ENCODE results near the gene MEX3C. TPM values are rescaled to one million over a fixed set of nuclear protein-coding genes. Genes with fewer than 3 reads are reported as not detected.

The MEX3C gene
- total and polyA plus RNA-seq, 2 donors from 2014 or later: 9.5 to 36.6 TPM

GRCh38 chr18:51171223-51171622 is 26.3 kb downstream of the MEX3C start:
- Histone ChIP-seq H3K4me3 (ENCODE audit: low read length in 3 of 3) (no peak overlapping the region), H3K36me3 (ENCODE audit: control insufficient read depth in 2 of 3, insufficient read depth in 3 of 3, low read length in 3 of 3) (peaks cover 0 to 4% (median 0%) of the 10 kb centered on the region in 3 donors), H3K9me3 (ENCODE audit: control insufficient read depth in 2 of 3, insufficient read depth in 1 of 3, low read length in 3 of 3) (no peaks in the 10 kb centered on the region), H3K27me3 (ENCODE audit: control insufficient read depth, insufficient read depth, low read length) (no peaks in the 10 kb centered on the region), H3K4me1 (ENCODE audit: control insufficient read depth in 2 of 3, insufficient read depth in 2 of 3, low read depth in 1 of 3, low read length in 3 of 3) (no peaks in the 10 kb centered on the region), H3K27ac (ENCODE audit: low read depth in 2 of 2, low read length in 2 of 2) (no peak overlapping the region), H3K9ac (ENCODE audit: low read length in 3 of 3) (no peak overlapping the region)
- no peak for DNase-seq
- intact Hi-C loops (cut with DNase I): no loop called here
- TF ChIP-seq CTCF (IDR thresholded peaks at IDR 0.05; ENCODE audit: borderline replicate concordance, extremely low read depth, insufficient read depth): no peak
- FAIRE-seq: no peak

- no peaks in the 10 kb centered on the region for H3K9me3 ChIP-seq (ENCODE audit: control insufficient read depth in 2 of 3, insufficient read depth in 1 of 3, low read length in 3 of 3)
- intact Hi-C loops (cut with DNase I): no loop called here
- no peak overlapping the region for H3K9ac ChIP-seq (ENCODE audit: low read length in 3 of 3)
- H3K4me1 ChIP-seq (ENCODE audit: control insufficient read depth in 2 of 3, insufficient read depth in 2 of 3, low read depth in 1 of 3, low read length in 3 of 3): no peaks in the 10 kb centered on the region
- no peak for FAIRE-seq
- H3K4me3 ChIP-seq (ENCODE audit: low read length in 3 of 3): no peak overlapping the region
- no peaks in the 10 kb centered on the region for H3K36me3 ChIP-seq (ENCODE audit: control insufficient read depth in 2 of 3, insufficient read depth in 3 of 3, low read length in 3 of 3)
- no peak for TF ChIP-seq CTCF (IDR thresholded peaks at IDR 0.05; ENCODE audit: borderline replicate concordance, extremely low read depth, insufficient read depth)
- no peaks in the 10 kb centered on the region for H3K27me3 ChIP-seq (ENCODE audit: control insufficient read depth, insufficient read depth, low read length)
- no peak for DNase-seq
- no peak overlapping the region for H3K27ac ChIP-seq (ENCODE audit: low read depth in 2 of 2, low read length in 2 of 2)
Measured at GRCh38 chr18:51170664-51171063, 26.8 kb downstream of the MEX3C start.

- Histone ChIP-seq H3K36me3 (ENCODE audit: control insufficient read depth in 2 of 3, insufficient read depth in 3 of 3, low read length in 3 of 3) (no peaks in the 10 kb centered on the region), H3K27me3 (ENCODE audit: control insufficient read depth, insufficient read depth, low read length) (no peaks in the 10 kb centered on the region), H3K9ac (ENCODE audit: low read length in 3 of 3) (no peak overlapping the region), H3K9me3 (ENCODE audit: control insufficient read depth in 2 of 3, insufficient read depth in 1 of 3, low read length in 3 of 3) (no peaks in the 10 kb centered on the region), H3K4me1 (ENCODE audit: control insufficient read depth in 2 of 3, insufficient read depth in 2 of 3, low read depth in 1 of 3, low read length in 3 of 3) (no peaks in the 10 kb centered on the region), H3K27ac (ENCODE audit: low read depth in 2 of 2, low read length in 2 of 2) (no peak overlapping the region), H3K4me3 (ENCODE audit: low read length in 3 of 3) (no peak overlapping the region)
- intact Hi-C loops (cut with DNase I): no loop called here
- DNase-seq (no peak), FAIRE-seq (no peak)
- no peak for TF ChIP-seq CTCF (IDR thresholded peaks at IDR 0.05; ENCODE audit: borderline replicate concordance, extremely low read depth, insufficient read depth)
Measured at GRCh38 chr18:51169731-51170130, 27.8 kb downstream of the MEX3C start.

- Histone ChIP-seq H3K27ac (ENCODE audit: low read depth in 2 of 2, low read length in 2 of 2) (no peak overlapping the region), H3K9ac (ENCODE audit: low read length in 3 of 3) (no peak overlapping the region), H3K4me3 (ENCODE audit: low read length in 3 of 3) (no peak overlapping the region), H3K4me1 (ENCODE audit: control insufficient read depth in 2 of 3, insufficient read depth in 2 of 3, low read depth in 1 of 3, low read length in 3 of 3) (no peaks in the 10 kb centered on the region), H3K36me3 (ENCODE audit: control insufficient read depth in 2 of 3, insufficient read depth in 3 of 3, low read length in 3 of 3) (no peaks in the 10 kb centered on the region), H3K9me3 (ENCODE audit: control insufficient read depth in 2 of 3, insufficient read depth in 1 of 3, low read length in 3 of 3) (no peaks in the 10 kb centered on the region), H3K27me3 (ENCODE audit: control insufficient read depth, insufficient read depth, low read length) (no peaks in the 10 kb centered on the region)
- no peak for FAIRE-seq
- no peak for DNase-seq
- no peak for TF ChIP-seq CTCF (IDR thresholded peaks at IDR 0.05; ENCODE audit: borderline replicate concordance, extremely low read depth, insufficient read depth)
- intact Hi-C loops (cut with DNase I): no loop called here
Measured at GRCh38 chr18:51168960-51169662, 28.4 kb downstream of the MEX3C start.
